ENCODE results near the gene IFNB1. TPM values are rescaled to one million over a fixed set of nuclear protein-coding genes. Genes with fewer than 3 reads are reported as not detected.

Gene IFNB1
- total RNA-seq, 2 donors from 2014 or later: not detected

DNA sequence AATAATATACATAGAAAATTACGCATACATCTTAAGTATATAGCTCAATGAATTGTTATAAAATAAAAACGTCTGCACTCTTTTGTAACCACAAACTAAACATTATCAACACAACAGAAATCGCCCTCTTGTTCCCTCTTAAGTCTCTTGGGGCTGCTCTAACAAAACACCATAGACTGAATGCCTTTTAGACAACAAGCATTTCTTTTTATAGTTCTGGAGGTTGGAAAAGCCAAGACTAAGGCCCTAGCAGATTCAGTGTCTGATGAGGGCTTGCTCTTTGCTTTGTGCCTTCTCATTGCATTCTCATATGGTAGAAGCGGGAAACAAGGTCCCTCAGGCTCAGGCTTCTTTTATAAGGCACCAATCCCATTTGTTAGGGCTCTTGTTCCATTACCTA, 4.9 kb upstream of the IFNB1 start:
- WGBS, 2 experiments (ENCODE audit: insufficient coverage in 1 of 2, insufficient read length in 1 of 2): 84% methylated on average over 4 of the region's 4 CpGs; no CpG with 5 or more reads in 1 of the 2 experiments
- peaks cover 9% of the 10 kb centered on the region for H3K9me3 ChIP-seq (ENCODE audit: control insufficient read depth, low read length)
- no peaks in the 10 kb centered on the region for H3K36me3 Mint-ChIP-seq (ENCODE audit: low read depth)
- no peak overlapping the region for H3K27ac ChIP-seq (ENCODE audit: low read depth, low read length)
- H3K27ac Mint-ChIP-seq: no peak overlapping the region
- H3K36me3 ChIP-seq (ENCODE audit: control insufficient read depth, insufficient read depth, low read length): no peaks in the 10 kb centered on the region
- TF ChIP-seq, protein P1, sequence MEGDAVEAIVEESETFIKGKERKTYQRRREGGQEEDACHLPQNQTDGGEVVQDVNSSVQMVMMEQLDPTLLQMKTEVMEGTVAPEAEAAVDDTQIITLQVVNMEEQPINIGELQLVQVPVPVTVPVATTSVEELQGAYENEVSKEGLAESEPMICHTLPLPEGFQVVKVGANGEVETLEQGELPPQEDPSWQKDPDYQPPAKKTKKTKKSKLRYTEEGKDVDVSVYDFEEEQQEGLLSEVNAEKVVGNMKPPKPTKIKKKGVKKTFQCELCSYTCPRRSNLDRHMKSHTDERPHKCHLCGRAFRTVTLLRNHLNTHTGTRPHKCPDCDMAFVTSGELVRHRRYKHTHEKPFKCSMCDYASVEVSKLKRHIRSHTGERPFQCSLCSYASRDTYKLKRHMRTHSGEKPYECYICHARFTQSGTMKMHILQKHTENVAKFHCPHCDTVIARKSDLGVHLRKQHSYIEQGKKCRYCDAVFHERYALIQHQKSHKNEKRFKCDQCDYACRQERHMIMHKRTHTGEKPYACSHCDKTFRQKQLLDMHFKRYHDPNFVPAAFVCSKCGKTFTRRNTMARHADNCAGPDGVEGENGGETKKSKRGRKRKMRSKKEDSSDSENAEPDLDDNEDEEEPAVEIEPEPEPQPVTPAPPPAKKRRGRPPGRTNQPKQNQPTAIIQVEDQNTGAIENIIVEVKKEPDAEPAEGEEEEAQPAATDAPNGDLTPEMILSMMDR (conservative IDR thresholded peaks at IDR 0.05): no peak
- no peak overlapping the region for H3K9ac ChIP-seq (ENCODE audit: extremely low read depth, low read length, poor library complexity, severe bottlenecking)
- no peak overlapping the region for H3K4me3 Mint-ChIP-seq
- peaks cover 22% of the 10 kb centered on the region for H3K9me3 Mint-ChIP-seq
- H3K27me3 Mint-ChIP-seq (ENCODE audit: insufficient read depth): no peaks in the 10 kb centered on the region
- DNase-seq: no peak
- H3K27me3 ChIP-seq (ENCODE audit: control insufficient read depth, insufficient read depth, low read length, poor library complexity, severe bottlenecking): no peaks in the 10 kb centered on the region
- H3K4me3 ChIP-seq (ENCODE audit: low read length): no peak overlapping the region
- H3K4me1 ChIP-seq (ENCODE audit: control insufficient read depth, insufficient read depth, low read length): no peaks in the 10 kb centered on the region
- H3K4me1 Mint-ChIP-seq: no peaks in the 10 kb centered on the region

DNA sequence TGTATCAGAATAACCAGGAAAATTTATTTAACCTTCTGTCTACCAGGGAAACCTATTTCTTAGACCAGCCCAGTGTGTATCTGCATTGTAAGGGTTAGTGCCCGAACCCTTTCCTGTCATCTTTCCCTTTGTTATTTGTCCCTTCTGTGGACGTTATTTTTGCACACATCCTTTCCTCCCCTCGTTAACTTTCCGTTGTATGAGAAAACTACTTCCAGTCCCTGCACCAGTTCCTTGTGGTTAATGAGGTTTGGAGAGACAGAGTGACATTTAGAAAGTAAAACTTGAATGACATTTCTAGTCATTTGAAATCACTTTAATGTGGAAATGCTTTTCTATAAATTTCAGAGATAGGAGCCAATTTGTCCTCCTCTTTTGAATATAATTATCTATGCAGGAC, 4.3 kb upstream of the IFNB1 start:
- no peaks in the 10 kb centered on the region for H3K4me1 Mint-ChIP-seq
- Histone ChIP-seq H3K4me3 (ENCODE audit: low read length) (no peak overlapping the region), H3K36me3 (ENCODE audit: control insufficient read depth, insufficient read depth, low read length) (no peaks in the 10 kb centered on the region), H3K9me3 (ENCODE audit: control insufficient read depth, low read length) (peaks cover 4% of the 10 kb centered on the region), H3K27me3 (ENCODE audit: control insufficient read depth, insufficient read depth, low read length, poor library complexity, severe bottlenecking) (no peaks in the 10 kb centered on the region), H3K9ac (ENCODE audit: extremely low read depth, low read length, poor library complexity, severe bottlenecking) (no peak overlapping the region), H3K27ac (ENCODE audit: low read depth, low read length) (no peak overlapping the region), H3K4me1 (ENCODE audit: control insufficient read depth, insufficient read depth, low read length) (no peaks in the 10 kb centered on the region)
- H3K4me3 Mint-ChIP-seq: no peak overlapping the region
- no peak for DNase-seq
- H3K9me3 Mint-ChIP-seq: peaks cover 20% of the 10 kb centered on the region
- WGBS, 2 experiments (ENCODE audit: insufficient coverage in 1 of 2, insufficient read length in 1 of 2): 89% methylated on average over 4 of the region's 4 CpGs; no CpG with 5 or more reads in 1 of the 2 experiments
- no peaks in the 10 kb centered on the region for H3K27me3 Mint-ChIP-seq (ENCODE audit: insufficient read depth)
- H3K36me3 Mint-ChIP-seq (ENCODE audit: low read depth): no peaks in the 10 kb centered on the region
- no peak overlapping the region for H3K27ac Mint-ChIP-seq
- TF ChIP-seq, protein P1 (conservative IDR thresholded peaks at IDR 0.05): no peak

DNA sequence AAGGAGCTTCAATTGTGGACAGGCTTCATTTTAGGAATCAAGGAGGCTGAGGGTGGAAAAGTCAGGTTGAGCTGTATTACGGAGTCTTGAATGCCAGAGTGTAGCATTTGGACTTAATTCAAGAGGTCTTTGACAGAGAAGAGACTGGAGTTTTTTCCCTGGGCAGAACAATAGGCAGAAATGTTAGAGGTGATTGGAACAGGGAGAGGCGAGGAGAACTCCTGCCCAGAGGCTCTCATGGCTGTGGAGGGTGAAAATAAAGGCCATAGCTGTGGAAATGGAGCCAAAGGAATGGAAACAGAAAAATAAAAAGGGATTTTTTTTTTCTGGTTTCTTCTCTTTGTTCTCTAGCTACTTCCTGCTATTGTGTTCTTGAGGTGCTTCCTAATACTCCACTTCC, 3.7 kb upstream of the IFNB1 start:
- H3K36me3 ChIP-seq (ENCODE audit: control insufficient read depth, insufficient read depth, low read length): no peaks in the 10 kb centered on the region
- WGBS, 2 experiments (ENCODE audit: insufficient coverage in 1 of 2, insufficient read length in 1 of 2): 98 to 100% methylated on average over 2 of the region's 2 CpGs
- no peaks in the 10 kb centered on the region for H3K36me3 Mint-ChIP-seq (ENCODE audit: low read depth)
- peaks cover 15% of the 10 kb centered on the region for H3K9me3 Mint-ChIP-seq
- no peak overlapping the region for H3K27ac Mint-ChIP-seq
- no peak overlapping the region for H3K27ac ChIP-seq (ENCODE audit: low read depth, low read length)
- no peak overlapping the region for H3K4me3 Mint-ChIP-seq
- TF ChIP-seq, protein P1 (conservative IDR thresholded peaks at IDR 0.05): no peak
- H3K27me3 ChIP-seq (ENCODE audit: control insufficient read depth, insufficient read depth, low read length, poor library complexity, severe bottlenecking): no peaks in the 10 kb centered on the region
- no peaks in the 10 kb centered on the region for H3K4me1 Mint-ChIP-seq
- no peak overlapping the region for H3K4me3 ChIP-seq (ENCODE audit: low read length)
- H3K9me3 ChIP-seq (ENCODE audit: control insufficient read depth, low read length): no peaks in the 10 kb centered on the region
- DNase-seq: no peak
- H3K27me3 Mint-ChIP-seq (ENCODE audit: insufficient read depth): no peaks in the 10 kb centered on the region
- no peaks in the 10 kb centered on the region for H3K4me1 ChIP-seq (ENCODE audit: control insufficient read depth, insufficient read depth, low read length)
- no peak overlapping the region for H3K9ac ChIP-seq (ENCODE audit: extremely low read depth, low read length, poor library complexity, severe bottlenecking)

Data from endodermal cell (in vitro differentiated cells).